Superior temporal gyrus (tissue), 1 donor: ENCODE measurements around the gene PLAA.

Source experiments
- DNase-seq: peaks from one replicate; pipeline ENCODE4 v3.0.0-alpha.2; 2016; ENCODE audit errors: extremely low spot score

PLAA gene

DNA sequence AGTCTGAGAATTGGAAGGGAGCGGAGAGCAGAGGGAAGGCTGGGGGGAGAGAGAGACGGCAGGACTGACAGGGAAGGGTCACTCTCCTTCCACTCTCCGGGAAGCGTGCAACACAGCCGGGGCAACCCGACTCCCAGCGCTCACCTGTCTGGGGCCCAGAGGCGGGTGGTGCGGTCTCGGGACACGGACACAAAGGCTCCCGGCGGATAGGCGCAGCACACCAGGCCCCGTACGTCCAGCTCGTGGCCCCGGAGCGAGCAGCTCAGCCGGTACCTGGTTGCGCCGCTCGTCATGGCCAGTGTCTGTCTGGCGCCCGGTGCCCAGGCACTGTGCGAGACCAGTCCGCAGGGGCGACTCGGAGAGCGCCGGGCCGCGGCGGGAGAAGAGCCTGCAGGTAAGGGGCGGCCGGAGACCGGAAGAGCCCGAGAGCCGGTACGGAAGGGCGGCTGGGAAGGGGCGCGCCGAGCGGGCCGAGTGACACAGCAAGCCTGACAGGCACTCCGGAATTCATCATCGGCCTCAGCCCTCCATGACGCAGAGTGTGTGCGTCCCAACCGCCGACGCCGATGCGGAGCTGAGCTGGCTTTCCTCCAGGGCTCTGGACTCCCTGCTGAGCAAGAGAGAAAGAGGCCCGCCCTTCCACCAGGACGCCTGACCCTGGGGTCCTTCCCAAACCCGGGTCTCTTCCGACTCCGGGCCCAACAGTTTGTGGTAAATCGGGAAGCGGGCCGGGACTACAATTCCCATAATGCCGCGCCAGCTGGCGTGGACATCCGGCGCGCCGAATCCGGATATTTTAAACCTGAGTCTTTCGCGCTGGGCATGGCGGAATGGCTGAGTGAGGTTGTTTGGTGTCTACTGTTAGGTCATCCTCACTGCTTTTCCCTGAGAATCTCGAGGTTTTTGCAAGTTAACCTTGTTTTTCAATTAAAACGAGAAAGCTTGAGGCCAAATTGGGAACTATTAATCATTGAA, at the start of gene PLAA:
TSS of gene PLAA (minus strand) at position 490 of the 975 bp plus-strand sequence. CDS start at position 293, 197 bp downstream.
- peak; percentile 94 for DNase-seq

DNA sequence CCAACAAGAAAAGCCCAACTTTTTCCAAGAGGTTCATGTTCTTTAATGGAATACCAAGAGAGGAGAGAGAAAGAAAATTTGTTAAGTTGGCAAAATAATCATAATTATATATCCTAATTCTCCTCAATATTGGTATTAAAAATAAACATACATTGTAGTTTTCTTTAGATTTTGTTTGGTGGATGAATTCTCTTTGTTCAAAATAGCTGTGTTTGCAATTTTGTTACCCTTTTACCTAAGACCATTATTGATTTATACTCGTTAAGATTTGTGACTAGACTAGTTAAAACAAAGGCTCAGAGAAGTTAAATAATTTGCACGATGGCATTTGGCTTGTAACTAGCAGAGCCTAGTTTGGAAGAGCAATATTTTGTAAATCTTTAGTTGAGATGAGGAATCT, 48.8 kb upstream of the PLAA start:
- no peak for DNase-seq

GRCh38 chr9:26983340-26983739, 36.3 kb upstream of the PLAA start:
- DNase-seq = no peak

- peak; percentile 27 for DNase-seq
Observed at GRCh38 chr9:26975728-26976707, 29.0 kb upstream of the PLAA start.

- no peak for DNase-seq
Observed at GRCh38 chr9:26974927-26975326, 27.9 kb upstream of the PLAA start.

- DNase-seq = no peak
Observed at GRCh38 chr9:26973989-26974388, 26.9 kb upstream of the PLAA start.

DNA sequence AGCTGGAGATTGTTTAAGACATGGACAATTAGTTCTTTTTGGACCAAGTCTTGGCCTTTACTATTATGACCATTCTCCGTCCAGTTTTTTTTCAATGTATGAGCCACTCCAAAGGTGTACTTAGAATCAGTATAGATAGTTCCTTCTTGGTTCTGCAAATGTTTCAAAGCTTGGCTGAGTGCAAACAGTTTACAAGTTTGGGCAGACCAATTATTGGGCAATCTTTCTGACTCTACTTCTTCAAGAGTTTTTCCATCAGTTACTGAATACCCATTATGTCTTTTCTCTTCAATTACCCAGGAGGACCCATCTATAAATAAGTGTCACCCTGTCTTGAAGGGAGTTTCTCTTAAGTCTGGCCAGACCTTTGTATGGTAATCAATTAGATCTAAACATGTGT, 24.7 kb upstream of the PLAA start:
- DNase-seq = no peak

DNA sequence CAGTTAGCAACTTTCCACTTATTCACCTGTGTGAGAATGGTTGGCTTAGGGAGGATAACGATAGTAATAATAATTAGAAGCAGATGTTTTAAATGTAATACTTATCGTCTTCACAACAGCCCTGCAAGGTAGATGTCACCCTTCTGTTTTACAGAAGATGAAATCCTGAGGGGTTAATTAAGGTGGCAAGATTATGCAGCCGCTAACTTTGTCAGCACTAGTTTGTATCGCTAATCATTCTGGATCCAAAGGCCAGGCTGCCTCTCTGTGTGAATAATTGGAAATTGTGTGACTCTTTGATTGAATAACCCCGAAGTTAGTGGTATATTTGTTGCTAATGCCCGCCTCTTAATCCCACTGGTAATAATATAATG, 9.8 kb upstream of the PLAA start:
- DNase-seq = peak; percentile 23

GRCh38 chr9:26955921-26956859, 9.1 kb upstream of the PLAA start, which contains the start of gene IFT74:
TSS of gene IFT74 (plus strand) at chr9:26956412. CDS start at chr9:26961968, 5,556 bp downstream.
- DNase-seq = peak; percentile 98

DNA sequence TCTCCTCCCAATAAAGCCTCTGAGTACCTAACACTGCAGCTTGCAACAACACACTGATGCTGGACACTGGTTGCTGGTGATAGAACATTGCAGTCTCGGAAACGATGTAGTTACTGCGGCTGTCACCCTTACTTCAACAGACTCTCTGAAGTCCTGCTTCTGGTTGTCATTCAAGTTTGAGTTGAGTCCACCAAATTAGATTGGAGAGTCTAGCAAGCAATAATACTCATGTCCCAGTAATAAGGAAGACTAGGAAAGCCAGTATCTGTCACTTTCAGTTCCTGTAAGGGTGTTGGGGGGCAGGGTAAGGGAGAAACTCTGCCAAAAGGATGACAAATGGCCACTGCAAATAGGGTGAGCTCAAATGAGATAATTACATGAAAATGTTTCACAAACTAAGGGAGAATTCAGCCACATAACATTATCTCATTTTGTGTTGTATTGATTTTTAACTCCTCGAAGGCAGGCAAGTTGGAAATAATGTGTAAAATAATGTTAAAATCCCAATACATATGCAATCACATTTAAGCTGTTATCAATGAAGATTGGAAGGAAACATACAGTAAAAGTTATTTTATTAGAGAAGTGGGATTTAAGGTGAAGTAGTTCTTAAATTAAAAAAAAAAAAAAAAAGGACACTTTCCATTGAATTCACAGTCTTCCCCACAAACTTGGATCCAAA, 8.3 kb upstream of the PLAA start:
- peak; percentile 49 for DNase-seq

GRCh38 chr9:26954050-26954508, 7.0 kb upstream of the PLAA start:
- DNase-seq = peak; percentile 18

- no peak for DNase-seq
Observed at GRCh38 chr9:26951794-26952193, 4.8 kb upstream of the PLAA start.

- no peak for DNase-seq
Observed at GRCh38 chr9:26950521-26950920, 3.5 kb upstream of the PLAA start.

DNA sequence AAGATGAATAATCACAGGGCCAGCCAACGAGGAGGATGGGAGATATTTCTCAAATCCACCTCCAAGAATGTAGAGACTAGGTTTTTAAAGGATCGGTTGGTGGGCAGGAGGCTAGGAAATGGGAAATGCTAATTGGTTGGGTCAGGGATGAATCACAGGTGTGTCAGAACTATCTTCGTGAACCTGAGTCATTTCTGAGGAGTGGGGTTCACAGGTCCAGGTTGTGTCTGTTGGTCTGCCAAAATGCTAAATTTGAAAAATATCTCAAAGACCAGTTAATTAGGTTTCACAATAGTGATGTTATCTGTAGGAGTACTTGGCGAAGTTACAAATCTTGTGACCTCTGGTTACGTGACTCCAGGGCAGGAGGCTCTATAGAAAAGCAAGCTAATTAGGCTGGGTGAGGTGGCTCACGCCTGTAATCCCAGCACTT, 2.6 kb upstream of the PLAA start:
- DNase-seq = no peak

DNA sequence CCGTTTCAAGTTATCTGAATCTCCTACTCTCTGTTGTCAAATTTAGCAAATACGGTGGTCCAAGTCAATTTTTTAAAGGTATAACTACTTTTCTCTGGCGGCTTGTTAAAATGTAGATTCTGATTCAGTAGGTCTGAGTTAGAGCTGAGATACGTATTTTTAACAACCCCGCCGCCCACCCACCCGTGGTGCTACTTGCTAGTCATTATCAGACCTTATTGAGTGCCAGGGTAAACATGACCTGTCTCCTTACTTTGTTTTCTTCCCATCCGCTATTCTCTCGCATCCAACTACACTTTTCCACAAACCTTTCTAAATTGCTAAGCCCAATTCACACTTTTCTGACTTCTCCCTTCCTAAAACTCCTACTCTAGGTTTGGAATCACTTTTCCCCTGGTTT, 694 bp upstream of the PLAA start:
- no peak for DNase-seq

- DNase-seq = no peak
Observed at GRCh38 chr9:26945591-26945990, 1.5 kb downstream of the PLAA start.

GRCh38 chr9:26940779-26941178, 6.3 kb downstream of the PLAA start:
- no peak for DNase-seq

- no peak for DNase-seq
Observed at GRCh38 chr9:26939955-26940711, 6.9 kb downstream of the PLAA start.

GRCh38 chr9:26937816-26938371, 9.1 kb downstream of the PLAA start:
- DNase-seq = no peak
